Measurements from ENCODE around the gene HRCT1.
"Not testable (repeated sequence)": the region's sequence is repeated elsewhere in the genome, so short reads cannot be mapped to it uniquely, and the experiment has no call there.

The HRCT1 gene

GRCh38 chr9:35919212-35920008 is 13.4 kb downstream of the HRCT1 start:
- DNase-seq, result no peak

GRCh38 chr9:35920051-35920620 is 14.1 kb downstream of the HRCT1 start:
- DNase-seq, result no peak

DNA sequence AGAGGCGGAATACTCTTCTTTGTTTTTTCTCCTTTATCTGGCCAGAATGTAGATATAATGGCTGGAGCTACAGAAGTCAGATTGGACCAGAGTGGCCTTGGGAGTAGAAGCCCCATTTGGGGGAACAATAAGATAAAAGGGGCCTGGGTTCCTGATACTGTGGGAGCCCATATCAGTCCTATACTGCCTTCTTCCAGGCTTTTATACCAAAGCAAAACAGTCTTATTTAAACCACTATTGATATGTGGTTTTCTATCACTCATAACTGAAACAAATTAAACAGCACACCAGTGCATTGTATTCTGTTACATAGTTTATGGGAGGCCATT is 17.6 kb downstream of the HRCT1 start:
- no peak for DNase-seq

GRCh38 chr9:35923927-35924763 is 18.1 kb downstream of the HRCT1 start:
- no peak for DNase-seq

DNA sequence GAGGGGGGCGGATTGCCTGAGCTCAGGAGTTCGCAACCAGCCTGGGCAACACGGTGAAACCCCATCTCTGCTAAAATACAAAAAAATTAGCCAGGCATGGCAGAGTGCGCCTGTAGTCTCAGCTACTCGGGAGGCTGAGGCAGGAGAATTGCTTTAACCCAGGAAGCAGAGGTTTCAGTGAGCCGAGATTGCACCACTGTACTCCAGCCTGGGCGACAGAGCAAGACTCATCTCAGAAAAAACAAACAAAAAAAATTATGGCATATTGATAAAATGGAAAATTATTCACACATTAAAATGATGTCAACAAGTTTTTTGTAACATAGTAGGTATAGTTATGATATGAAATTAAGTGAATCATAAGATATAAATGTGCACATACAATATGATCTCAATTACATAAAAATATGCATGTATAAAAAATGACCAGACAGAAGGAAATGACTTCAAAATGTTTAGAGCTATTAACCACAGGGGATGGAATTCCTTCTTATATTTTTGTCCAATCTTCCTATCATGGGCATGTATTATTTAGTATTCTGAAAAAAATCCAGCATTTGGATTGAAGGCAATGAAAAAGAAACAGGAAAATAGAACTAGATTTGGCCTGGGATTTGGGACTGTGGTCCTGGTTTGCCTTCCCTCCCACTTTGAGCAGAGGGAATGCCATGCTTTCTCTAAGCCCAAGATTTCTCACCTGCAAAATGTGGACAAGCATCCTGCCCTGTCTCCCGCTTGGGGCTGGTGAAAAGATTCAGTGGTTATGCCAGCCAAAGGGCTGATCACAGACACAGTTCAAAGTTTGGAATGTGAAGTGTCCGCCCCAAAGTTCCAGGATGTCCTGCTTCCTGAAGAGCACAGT is 22.8 kb downstream of the HRCT1 start:
- DNase-seq, result no peak

- DNase-seq, result no peak
Observed at GRCh38 chr9:35929453-35929718, 23.4 kb downstream of the HRCT1 start.

DNA sequence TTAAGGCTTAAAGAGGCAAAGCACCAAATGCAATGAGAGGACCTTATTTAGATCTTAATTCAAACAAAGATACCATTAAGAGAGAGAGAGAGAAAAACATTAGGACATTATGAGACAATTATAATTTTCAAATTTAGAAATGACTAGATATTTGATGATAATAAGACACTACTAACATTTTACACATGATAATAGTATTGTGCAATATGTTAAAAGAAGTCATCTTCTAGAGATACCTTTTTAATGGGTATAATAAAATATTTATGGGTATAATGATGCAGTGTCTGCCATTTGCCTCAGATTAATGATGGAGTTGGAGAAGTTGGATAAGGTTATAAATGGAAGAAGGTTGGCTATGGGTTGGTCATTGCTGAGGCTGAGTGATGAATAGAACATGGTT is 24.5 kb downstream of the HRCT1 start:
- DNase-seq, result no peak

GRCh38 chr9:35930989-35931388 is 25.0 kb downstream of the HRCT1 start:
- DNase-seq, result no peak

DNA sequence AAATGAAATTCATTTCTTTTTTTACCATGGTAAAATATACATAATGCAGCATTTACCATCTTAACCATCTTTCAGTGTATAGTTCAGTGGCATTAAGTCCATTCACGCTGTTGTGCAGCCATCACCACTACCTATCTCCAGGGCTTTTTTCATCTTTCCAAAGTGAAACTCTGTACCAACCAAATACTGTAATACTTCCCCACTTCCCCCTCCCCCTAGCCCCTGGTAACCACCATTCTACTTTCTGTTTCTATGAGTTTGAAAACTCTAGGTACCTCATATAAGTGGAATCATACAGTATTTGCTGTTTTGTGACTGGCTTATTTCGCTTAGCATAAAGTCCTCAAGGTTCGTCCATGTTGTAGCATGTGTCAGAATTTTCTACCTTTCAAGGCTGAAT is 26.7 kb downstream of the HRCT1 start:
- DNase-seq, result no peak

DNA sequence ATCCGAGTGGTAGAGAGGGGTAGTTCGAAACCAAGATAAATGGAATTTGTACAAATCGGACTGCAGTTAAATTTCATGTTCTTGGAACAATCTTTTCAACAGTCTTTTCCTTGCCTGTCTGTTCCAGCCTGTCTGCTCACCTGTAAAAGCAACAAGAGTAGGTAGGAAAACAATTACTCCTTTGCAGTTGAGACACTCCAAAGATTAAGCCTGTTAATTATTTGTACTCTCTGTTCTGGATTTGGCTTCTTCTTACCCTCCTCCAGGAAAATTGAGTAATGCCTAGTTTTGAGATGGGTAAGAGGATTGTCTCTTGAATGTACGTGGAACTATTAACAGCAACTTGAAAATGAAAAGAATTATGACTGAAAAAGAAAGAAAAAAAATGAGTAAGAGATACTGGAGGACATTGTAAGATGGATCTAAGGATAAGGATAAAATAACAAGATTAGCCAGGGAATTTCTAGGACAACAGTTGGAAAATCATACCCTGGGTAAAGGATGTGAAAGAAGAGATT is 27.6 kb downstream of the HRCT1 start:
- DNase-seq, result no peak

DNA sequence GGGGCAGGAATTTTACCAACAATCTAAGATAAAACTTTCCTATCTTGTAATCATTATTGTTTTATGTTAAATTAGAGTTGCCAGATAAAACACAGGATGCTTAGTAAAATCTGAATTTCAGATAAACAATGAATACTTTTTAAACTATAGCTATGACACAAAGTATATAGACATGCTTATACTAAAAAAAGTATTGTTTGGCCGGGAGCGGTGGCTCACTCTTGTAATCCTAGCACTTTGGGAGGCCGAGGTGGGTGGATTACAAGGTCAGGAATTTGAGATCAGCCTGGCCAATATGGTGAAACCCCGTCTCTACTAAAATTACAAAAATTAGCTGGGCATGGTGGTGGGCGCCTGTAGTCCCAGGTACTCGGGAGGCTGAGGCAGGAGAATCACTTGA is 28.1 kb downstream of the HRCT1 start:
- DNase-seq, result not testable (repeated sequence)

DNA sequence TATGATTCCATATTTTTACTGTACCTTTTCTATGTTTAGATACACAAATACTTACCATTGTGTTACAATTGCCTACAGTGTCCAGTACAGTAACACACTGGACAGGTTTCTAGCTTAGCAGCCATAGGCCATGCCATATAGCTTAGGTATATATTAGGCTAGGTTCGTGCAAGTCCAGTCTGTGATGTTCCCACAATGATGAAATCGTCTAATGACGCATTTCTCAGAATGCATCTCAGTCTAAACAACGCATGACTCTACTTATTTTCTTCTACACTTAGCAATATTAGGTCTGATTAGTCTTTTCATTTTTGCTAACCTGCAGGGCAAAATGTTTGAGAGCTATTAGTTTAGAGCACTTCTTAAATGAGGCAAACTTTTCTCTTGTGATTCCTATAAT is 29.3 kb downstream of the HRCT1 start:
- no peak for DNase-seq

DNA sequence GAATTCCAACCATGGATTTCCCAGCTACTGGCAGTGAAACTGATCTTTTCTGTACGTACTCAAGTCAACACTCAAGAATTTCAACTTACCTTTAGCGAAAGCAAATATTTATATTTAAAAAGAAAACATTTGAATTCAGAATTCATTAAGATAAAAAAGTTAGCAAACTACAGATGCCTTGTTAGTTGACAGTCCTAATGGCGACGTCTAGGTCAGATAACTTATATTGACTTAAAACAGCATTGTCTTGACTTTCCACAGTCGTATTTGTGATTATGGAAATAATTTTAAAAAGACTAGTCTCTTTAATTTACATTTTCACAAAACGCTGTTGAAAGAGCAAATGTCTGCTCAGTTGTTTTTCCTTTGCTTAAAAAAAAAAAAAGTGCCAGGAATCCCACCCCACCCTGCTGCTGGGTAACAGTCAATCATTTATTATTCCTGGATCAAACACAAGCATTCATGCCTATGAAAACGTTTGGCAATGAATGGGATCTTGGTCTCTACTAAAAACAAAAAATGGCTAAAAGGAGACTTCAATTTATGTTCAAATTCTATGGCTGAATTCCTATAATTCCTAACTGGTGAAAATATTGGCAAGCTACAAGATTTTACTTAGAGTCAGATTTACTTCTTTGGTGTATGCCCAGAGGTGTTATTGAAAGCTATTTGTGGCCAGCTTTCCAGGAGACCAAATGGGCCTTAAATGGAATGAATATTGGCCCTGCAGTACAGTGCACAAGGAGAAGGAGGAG is 29.9 kb downstream of the HRCT1 start:
- no peak for DNase-seq

- no peak for DNase-seq
Observed at GRCh38 chr9:35937227-35937626, 31.2 kb downstream of the HRCT1 start.

GRCh38 chr9:35938474-35939356 is 32.7 kb downstream of the HRCT1 start:
- DNase-seq, result no peak

DNA sequence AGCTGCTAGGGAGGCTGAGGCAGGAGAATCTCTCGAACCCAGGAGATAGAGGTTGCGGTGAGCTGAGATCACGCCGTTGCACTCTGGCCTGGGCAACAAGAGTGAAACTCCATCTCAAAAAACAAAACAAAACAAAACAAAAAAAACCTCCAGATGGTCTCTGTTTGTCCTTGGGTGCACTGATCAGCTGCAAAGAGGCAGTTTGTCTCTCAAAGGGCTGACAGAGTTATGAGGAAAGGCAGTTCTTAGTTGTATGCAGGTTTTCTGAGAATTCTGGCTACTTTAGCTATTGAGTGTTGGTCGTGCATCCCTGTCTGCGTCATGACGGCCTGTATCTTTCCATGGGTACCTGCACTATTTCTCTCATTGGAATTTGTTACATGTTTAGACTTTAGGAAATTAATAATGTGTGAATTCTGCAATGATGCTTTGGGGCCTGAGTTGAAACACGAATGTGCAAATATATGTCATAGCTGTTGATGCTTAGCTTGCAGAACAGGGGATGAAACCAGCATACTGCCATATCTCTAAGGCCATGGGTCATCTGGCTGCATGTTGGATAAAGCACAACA is 33.8 kb downstream of the HRCT1 start:
- no peak for DNase-seq

DNA sequence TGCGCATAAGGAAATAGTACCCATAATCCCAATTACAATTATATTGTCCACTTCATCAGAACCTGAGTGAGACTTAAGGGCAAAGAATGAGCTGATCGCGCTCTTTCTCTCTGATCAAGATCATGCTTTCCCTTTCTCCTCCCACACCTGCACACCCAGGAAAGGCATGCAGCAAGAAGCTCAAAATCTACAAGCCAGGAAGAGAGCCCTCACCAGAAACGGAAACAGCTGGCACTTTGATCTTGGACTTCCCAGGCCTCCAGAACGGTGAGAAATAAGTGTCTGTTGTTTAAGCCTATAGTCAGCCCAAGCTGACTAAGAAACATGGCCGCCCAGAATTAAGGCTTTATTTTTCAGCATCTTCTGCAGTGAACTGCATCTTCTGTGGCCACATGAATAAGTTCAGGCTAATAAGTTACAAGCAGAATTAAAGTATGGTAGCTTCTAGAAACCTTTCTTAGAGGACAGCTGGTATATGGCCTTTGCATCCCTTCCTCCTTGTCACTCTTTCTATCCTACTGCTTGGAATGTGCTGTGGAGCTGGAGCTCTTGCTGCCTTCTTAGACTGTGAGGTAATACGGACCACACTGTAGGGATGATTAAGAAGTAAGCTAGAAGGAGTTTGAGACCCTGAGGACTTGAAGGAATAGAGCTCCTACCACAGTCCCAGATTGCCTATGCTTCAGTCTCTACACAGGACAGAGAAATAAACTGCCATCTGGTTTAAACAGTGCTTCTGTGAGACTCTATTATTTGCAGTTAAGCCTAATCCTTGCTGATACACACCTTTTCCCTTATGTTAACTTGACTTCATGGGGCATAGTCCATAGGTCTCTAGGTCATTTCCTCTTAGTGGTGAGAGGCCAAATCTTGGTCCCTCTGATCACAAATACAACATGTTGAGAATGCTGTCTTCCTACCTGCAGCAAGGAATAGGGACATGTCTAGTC is 34.7 kb downstream of the HRCT1 start:
- no peak for DNase-seq

DNA sequence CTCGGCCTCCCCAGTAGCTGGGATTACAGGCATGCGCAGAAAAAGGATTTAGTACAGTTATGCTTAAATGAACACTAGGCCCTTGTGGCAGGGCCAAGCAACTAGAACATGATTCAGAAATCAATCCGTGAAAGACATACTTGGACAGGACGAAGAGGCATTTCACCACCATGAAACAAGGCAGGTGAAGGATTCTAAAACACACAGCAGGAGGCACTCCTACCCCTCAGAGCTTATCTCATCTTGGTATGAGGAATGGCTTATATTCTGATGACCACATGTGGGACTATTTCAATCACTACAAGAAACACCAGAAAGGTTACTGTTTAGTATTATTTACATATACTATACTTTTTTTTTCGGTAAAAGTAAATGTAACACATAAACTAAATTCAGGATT is 36.3 kb downstream of the HRCT1 start:
- DNase-seq, result no peak

- no peak for DNase-seq
Observed at GRCh38 chr9:35944173-35944572, 38.2 kb downstream of the HRCT1 start.

- DNase-seq, result no peak
Observed at GRCh38 chr9:35944841-35945240, 38.8 kb downstream of the HRCT1 start.
